ENCODE measurements around the gene HMG20A. TPM values are rescaled to one million over a fixed set of nuclear protein-coding genes. Genes with fewer than 3 reads are reported as not detected.
A peak's percentile ranks its signal among the peaks of the same experiment; 100 is the strongest.

The HMG20A gene
- total RNA-seq, 1 donor from 2014 or later, result 27.0 TPM

GRCh38 chr15:77426871-77427270, 6.2 kb downstream of the HMG20A start:
- no peak for DNase-seq (ENCODE audit: low read depth in 2 of 2)

GRCh38 chr15:77430213-77430612, 9.5 kb downstream of the HMG20A start:
- no peak for DNase-seq (ENCODE audit: low read depth in 2 of 2)

GRCh38 chr15:77430652-77431051, 10.0 kb downstream of the HMG20A start:
- no peak for DNase-seq (ENCODE audit: low read depth in 2 of 2)

- DNase-seq (ENCODE audit: low read depth in 2 of 2), result no peak
Observed at GRCh38 chr15:77436822-77437221, 16.1 kb downstream of the HMG20A start.

GRCh38 chr15:77437264-77437663, 16.6 kb downstream of the HMG20A start:
- DNase-seq (ENCODE audit: low read depth in 2 of 2), result no peak

- DNase-seq (ENCODE audit: low read depth in 2 of 2), result peak in 1 of 2 donors; percentile 75
Observed at GRCh38 chr15:77440378-77440999, 19.8 kb downstream of the HMG20A start.

- DNase-seq (ENCODE audit: low read depth in 2 of 2), result no peak
Observed at GRCh38 chr15:77446840-77447390, 26.2 kb downstream of the HMG20A start.

GRCh38 chr15:77454265-77454664, 33.6 kb downstream of the HMG20A start:
- no peak for DNase-seq (ENCODE audit: low read depth in 2 of 2)

GRCh38 chr15:77454951-77455350, 34.3 kb downstream of the HMG20A start:
- DNase-seq (ENCODE audit: low read depth in 2 of 2), result no peak

- DNase-seq (ENCODE audit: low read depth in 2 of 2), result peak; percentile 62 to 90
Observed at GRCh38 chr15:77455696-77456321, 35.1 kb downstream of the HMG20A start.

- DNase-seq (ENCODE audit: low read depth in 2 of 2), result no peak
Observed at GRCh38 chr15:77456746-77457145, 36.1 kb downstream of the HMG20A start.

- DNase-seq (ENCODE audit: low read depth in 2 of 2), result peak; percentile 67 to 78
Observed at GRCh38 chr15:77457191-77457904, 36.7 kb downstream of the HMG20A start.

GRCh38 chr15:77457905-77458265, 37.2 kb downstream of the HMG20A start:
- peak in 1 of 2 donors; percentile 58 for DNase-seq (ENCODE audit: low read depth in 2 of 2)

- DNase-seq (ENCODE audit: low read depth in 2 of 2), result no peak
Observed at GRCh38 chr15:77459031-77459430, 38.3 kb downstream of the HMG20A start.

GRCh38 chr15:77461486-77461885, 40.8 kb downstream of the HMG20A start:
- DNase-seq (ENCODE audit: low read depth in 2 of 2), result no peak

GRCh38 chr15:77464129-77464865, 43.6 kb downstream of the HMG20A start:
- no peak for DNase-seq (ENCODE audit: low read depth in 2 of 2)

- no peak for DNase-seq (ENCODE audit: low read depth in 2 of 2)
Observed at GRCh38 chr15:77466521-77466920, 45.8 kb downstream of the HMG20A start.

- no peak for DNase-seq (ENCODE audit: low read depth in 2 of 2)
Observed at GRCh38 chr15:77468896-77469295, 48.2 kb downstream of the HMG20A start.

- DNase-seq (ENCODE audit: low read depth in 2 of 2), result no peak
Observed at GRCh38 chr15:77470235-77470634, 49.5 kb downstream of the HMG20A start.

- DNase-seq (ENCODE audit: low read depth in 2 of 2), result no peak
Observed at GRCh38 chr15:77473328-77473727, 52.6 kb downstream of the HMG20A start.

- DNase-seq (ENCODE audit: low read depth in 2 of 2), result no peak
Observed at GRCh38 chr15:77474310-77474988, 53.8 kb downstream of the HMG20A start.

Measured in lung microvascular endothelial cell (primary cell).